ENCODE measurements around the gene SMPD1. TPM values are rescaled to one million over a fixed set of nuclear protein-coding genes. Genes with fewer than 3 reads are reported as not detected.
A peak's percentile ranks its signal among the peaks of the same experiment; 100 is the strongest.

Gene SMPD1
- total and polyA plus RNA-seq, 2 experiments from 2014 or later: 0.76 to 0.97 TPM

- TF ChIP-seq REST (IDR thresholded peaks at IDR 0.05; ENCODE audit: unreplicated experiment) (no peak), CTCF (conservative IDR thresholded peaks at IDR 0.05; ENCODE audit: low read depth in 2 of 2) (no peak), POLR2AphosphoS5 (IDR thresholded peaks at IDR 0.05; ENCODE audit: low read depth) (no peak), EZH2phosphoT487 (IDR thresholded peaks at IDR 0.05; ENCODE audit: unreplicated experiment) (no peak), STAT1 (IDR thresholded peaks at IDR 0.05; ENCODE audit: unreplicated experiment) (no peak), ETS1 (IDR thresholded peaks at IDR 0.05) (no peak), ZNF331 (CRISPR knock-in tag; IDR thresholded peaks at IDR 0.05; ENCODE audit: low read depth) (no peak)
Observed at GRCh38 chr11:6410695-6411430, 20.6 kb downstream of the SMPD1 start (continued).

- DNase-seq (ENCODE audit: low spot score) (no peak), ATAC-seq (no peak)
- Histone ChIP-seq H3K4me1 (ENCODE audit: insufficient read depth) (no peaks in the 10 kb centered on the region), H2AFZ (no peak overlapping the region), H3K27me3 (ENCODE audit: insufficient read depth) (no peaks in the 10 kb centered on the region), H3K4me2 (no peak overlapping the region), H3K9me2 (ENCODE audit: insufficient read depth) (no peaks in the 10 kb centered on the region), H3K27ac (ENCODE audit: low read depth) (no peak overlapping the region), H3K36me3 (ENCODE audit: insufficient read depth) (no peaks in the 10 kb centered on the region), H3K4me3 (no peak overlapping the region), H3K79me2 (replicated peaks; ENCODE audit: insufficient read depth) (no peaks in the 10 kb centered on the region), H4K20me1 (replicated peaks; ENCODE audit: insufficient read depth) (no peaks in the 10 kb centered on the region), H3F3A (replicated peaks; ENCODE audit: low read depth) (no peaks in the 10 kb centered on the region)
- TF ChIP-seq CTCF (conservative IDR thresholded peaks at IDR 0.05; ENCODE audit: low read depth in 2 of 2) (0 out of 4 replicates have a peak, but pooled peaks of 1 of the 2 experiments have one; percentile 10), ETS1 (IDR thresholded peaks at IDR 0.05) (no peak)
- no peak overlapping the region for H3K27ac Mint-ChIP-seq
- H3K27me3 Mint-ChIP-seq (ENCODE audit: insufficient read depth, low read depth, poor library complexity): peaks cover 2% of the 10 kb centered on the region
- no peak overlapping the region for H3K4me3 Mint-ChIP-seq
- H3K36me3 Mint-ChIP-seq (ENCODE audit: low read depth): no peaks in the 10 kb centered on the region
- H3K4me1 Mint-ChIP-seq: peaks cover 7% of the 10 kb centered on the region; the same call in 2 of the 3 replicates
- no peaks in the 10 kb centered on the region for H3K9me3 Mint-ChIP-seq
Observed at GRCh38 chr11:6411594-6412031, 21.3 kb downstream of the SMPD1 start.

Data from GM23338 (cell line).